ENCODE data around the gene TBXA2R. TPM values are rescaled to one million over a fixed set of nuclear protein-coding genes. Genes with fewer than 3 reads are reported as not detected.

TBXA2R gene
- total RNA-seq, 4 donors from 2014 or later, result 1.4 to 14.9 (median 4.5) TPM

DNA sequence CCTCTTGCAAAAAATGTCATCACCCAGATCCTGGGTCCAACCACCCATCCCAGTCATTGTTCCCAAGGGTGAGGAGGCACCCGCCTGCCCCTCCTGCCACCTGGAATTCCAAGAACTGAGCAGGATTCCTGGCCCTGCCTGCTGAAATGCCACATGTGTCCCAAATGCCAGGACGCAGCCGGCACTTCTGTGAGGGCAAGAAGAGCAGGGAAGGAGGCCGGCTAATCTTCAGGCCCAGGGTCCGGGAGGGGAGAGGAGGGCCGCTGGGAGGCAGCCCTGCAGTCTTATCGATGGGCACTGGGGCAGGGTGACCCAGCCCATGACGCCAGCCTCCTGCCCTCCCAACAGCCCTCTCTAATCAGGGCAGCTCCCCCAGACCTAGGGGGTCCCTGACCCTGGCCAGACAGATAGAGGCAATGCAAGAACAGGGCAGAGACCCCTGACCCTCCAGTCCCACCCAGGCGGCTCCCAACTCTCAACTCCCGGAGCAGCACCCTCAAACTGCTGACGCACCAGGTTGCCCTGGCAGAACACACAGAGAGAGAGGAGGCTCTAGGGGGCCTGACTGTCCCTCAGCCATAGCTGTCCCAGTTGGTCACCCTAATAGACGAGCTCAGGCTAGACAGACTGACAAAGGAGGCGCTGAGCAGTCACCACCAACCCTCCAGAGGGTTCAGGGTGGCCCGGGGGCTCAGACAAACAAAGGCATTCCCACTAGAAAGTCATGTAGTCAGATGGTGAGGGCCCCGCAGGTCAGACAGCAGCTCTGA is 50.8 kb downstream of the TBXA2R start:
- no peak for TF ChIP-seq EP300 (IDR thresholded peaks at IDR 0.05)
- TF ChIP-seq, protein P1, sequence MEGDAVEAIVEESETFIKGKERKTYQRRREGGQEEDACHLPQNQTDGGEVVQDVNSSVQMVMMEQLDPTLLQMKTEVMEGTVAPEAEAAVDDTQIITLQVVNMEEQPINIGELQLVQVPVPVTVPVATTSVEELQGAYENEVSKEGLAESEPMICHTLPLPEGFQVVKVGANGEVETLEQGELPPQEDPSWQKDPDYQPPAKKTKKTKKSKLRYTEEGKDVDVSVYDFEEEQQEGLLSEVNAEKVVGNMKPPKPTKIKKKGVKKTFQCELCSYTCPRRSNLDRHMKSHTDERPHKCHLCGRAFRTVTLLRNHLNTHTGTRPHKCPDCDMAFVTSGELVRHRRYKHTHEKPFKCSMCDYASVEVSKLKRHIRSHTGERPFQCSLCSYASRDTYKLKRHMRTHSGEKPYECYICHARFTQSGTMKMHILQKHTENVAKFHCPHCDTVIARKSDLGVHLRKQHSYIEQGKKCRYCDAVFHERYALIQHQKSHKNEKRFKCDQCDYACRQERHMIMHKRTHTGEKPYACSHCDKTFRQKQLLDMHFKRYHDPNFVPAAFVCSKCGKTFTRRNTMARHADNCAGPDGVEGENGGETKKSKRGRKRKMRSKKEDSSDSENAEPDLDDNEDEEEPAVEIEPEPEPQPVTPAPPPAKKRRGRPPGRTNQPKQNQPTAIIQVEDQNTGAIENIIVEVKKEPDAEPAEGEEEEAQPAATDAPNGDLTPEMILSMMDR (IDR thresholded peaks at IDR 0.05), result no peak
- Histone ChIP-seq H3K4me1 (peaks cover 0 to 52% (median 13%) of the 10 kb centered on the region in 3 donors), H3K36me3 (peaks cover 0 to 4% of the 10 kb centered on the region in 2 donors), H3K27me3 (no peaks in the 10 kb centered on the region), H3K27ac (peak overlapping the region in 1 of 4 donors; percentile 88), H3K4me3 (peak overlapping the region; percentile 89 to 97), H3K9me3 (no peaks in the 10 kb centered on the region)
- ATAC-seq, result no peak
- WGBS, 2 donors (ENCODE audit: low coverage in 1 of 2), result 43% methylated on average over 1 of the region's 15 CpGs; no CpG with 5 or more reads in 1 of the 2 donors

DNA sequence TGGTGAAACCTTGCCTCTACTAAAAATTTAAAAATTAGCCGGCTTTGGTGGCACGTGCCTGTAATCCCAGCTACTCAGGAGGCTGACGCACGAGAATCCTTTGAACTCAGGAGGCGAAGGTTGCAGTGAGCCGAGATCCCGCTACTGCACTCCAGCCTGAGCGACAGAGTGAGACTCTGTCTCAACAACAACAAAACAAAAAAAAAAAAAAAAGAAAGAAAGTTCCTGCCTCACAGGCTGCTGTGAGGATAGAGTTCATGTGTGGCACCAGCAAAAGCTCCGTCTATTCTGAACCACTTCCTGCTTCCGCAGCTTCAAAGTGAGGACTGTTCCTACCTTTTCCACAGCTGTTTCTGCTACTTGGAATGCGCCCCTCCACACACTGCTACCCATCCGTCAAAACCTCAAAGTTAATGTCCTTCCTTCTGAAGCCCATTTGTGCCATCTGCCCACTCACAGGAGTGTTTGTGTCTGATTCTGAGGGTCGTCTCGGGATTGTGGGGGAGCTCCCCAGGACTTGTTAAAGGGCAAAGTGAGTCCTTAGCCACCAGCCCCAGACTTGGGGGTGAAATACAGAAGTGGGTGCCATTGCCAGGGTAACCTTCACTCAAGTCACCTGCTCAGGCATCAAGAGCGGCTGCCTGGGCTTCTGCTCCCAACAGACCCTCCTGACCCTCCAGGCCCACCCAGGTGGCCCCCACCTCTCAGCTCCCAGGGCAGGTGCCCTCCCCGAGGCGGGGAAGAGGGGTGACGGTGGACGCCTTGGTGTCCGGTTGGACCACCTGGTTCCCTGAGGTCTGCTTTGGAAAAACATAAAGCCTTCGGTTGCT is 52.2 kb downstream of the TBXA2R start:
- WGBS, 2 donors (ENCODE audit: low coverage in 1 of 2), result 57 to 90% methylated on average over 4 to 11 of the region's 21 CpGs
- Histone ChIP-seq H3K27ac (peak overlapping the region in 1 of 4 donors; percentile 17), H3K4me1 (peaks cover 0 to 52% (median 13%) of the 10 kb centered on the region in 3 donors), H3K9me3 (no peaks in the 10 kb centered on the region), H3K27me3 (no peaks in the 10 kb centered on the region), H3K36me3 (peaks cover 0 to 16% of the 10 kb centered on the region in 2 donors), H3K4me3 (no peak overlapping the region)
- no peak for ATAC-seq
- no peak for TF ChIP-seq POLR2AphosphoS5 (IDR thresholded peaks at IDR 0.05)
- no peak for TF ChIP-seq EP300 (IDR thresholded peaks at IDR 0.05)
- TF ChIP-seq, protein P1 (IDR thresholded peaks at IDR 0.05), result no peak
- TF ChIP-seq POLR2A (IDR thresholded peaks at IDR 0.05), result no peak

DNA sequence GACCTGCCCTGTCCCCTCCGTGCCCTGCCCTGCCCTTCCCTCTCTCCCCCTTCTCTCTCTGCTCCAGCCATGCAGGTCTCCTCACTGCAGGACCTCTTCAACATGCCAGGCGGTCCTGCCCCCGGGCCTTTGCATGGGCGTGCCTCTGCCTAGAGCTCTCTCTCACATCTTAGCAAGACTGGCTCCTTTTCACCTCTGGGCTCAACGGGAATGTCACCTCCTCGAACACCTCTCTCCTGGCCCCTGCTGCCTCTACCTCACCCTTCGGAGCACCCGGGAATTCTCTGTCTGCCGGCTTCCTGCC is 54.9 kb downstream of the TBXA2R start:
- no peaks in the 10 kb centered on the region for H3K9me3 ChIP-seq
- H3K36me3 ChIP-seq, result peaks cover 0 to 37% of the 10 kb centered on the region in 2 donors
- H3K27me3 ChIP-seq, result no peaks in the 10 kb centered on the region
- H3K4me1 ChIP-seq, result peaks cover 0 to 45% (median 13%) of the 10 kb centered on the region in 3 donors
- ATAC-seq, result no peak
- H3K27ac ChIP-seq, result no peak overlapping the region
- no peak overlapping the region for H3K4me3 ChIP-seq
- 76 to 80% methylated on average over 1 to 9 of the region's 9 CpGs for WGBS, 2 donors (ENCODE audit: low coverage in 1 of 2)
- TF ChIP-seq POLR2AphosphoS5 (IDR thresholded peaks at IDR 0.05) (no peak), EP300 (IDR thresholded peaks at IDR 0.05) (no peak), POLR2A (IDR thresholded peaks at IDR 0.05) (no peak)
- TF ChIP-seq, protein P1 (IDR thresholded peaks at IDR 0.05), result no peak

DNA sequence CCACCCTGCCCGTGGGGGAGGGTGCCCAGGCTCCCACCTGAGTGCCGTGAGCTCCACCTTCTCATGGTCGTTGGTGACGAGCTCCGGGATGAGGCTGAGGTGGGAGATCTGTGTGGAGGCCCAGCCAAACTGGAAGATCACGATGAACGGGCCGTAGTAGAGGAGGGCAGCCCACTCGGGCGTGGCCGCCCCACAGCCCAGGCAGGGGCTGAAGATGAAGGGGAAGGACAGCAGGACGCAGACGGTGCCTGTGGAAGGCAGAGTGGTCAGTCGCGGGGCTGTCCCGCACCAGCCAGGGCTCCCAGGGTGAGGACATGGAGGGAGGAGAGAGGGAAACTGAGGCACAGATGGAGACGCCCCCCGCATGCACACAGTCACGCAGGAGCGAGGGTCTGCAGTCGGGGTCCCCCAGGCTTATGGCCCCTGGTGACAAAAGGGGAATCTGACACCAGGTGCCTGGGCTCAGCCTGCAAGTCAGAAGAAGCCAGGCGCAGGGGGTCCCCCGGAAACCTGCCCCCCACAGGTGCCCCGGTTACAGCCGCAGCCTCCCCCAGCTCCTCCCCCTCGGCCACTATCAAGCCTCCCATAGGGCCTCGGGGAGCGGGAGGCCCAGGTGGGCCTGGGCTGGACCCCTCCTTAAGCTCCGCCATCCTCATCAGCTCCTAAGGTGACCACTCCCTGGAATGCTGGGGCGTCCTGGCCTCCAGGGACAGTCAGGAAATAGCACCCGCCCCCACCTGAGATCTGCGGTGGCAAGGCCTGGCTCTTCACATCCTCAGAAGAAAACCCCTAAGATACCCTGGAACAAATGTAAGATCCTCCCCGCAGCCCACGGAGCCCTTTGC is 55.5 kb downstream of the TBXA2R start:
- Histone ChIP-seq H3K4me3 (no peak overlapping the region), H3K27ac (no peak overlapping the region), H3K27me3 (no peaks in the 10 kb centered on the region), H3K36me3 (peaks cover 0 to 42% of the 10 kb centered on the region in 2 donors), H3K9me3 (no peaks in the 10 kb centered on the region), H3K4me1 (peaks cover 0 to 39% (median 7%) of the 10 kb centered on the region in 3 donors)
- no peak for ATAC-seq
- WGBS, 2 donors (ENCODE audit: low coverage in 1 of 2), result 99% methylated on average over 13 of the region's 34 CpGs; no CpG with 5 or more reads in 1 of the 2 donors
- TF ChIP-seq EP300 (IDR thresholded peaks at IDR 0.05), result no peak
- TF ChIP-seq, protein P1 (IDR thresholded peaks at IDR 0.05), result no peak
- no peak for TF ChIP-seq POLR2AphosphoS5 (IDR thresholded peaks at IDR 0.05)
- no peak for TF ChIP-seq POLR2A (IDR thresholded peaks at IDR 0.05)

All from gastroesophageal sphincter (tissue), 4 donors.